Panc1 (cell line): ENCODE results near the gene TTC28. TPM values are rescaled to one million over a fixed set of nuclear protein-coding genes. Genes with fewer than 3 reads are reported as not detected.

Experiments used
- ATAC-seq: fragments of 200-7000 bp; cut with Tn5 transposase; 2 replicates; pipeline ENCODE4 v1.9.1; 2020; ENCODE audit warnings: mild to moderate bottlenecking, moderate library complexity
- BruUV-seq: library from RNA; stranded (reverse); fragments of 400-500 nt; replicated peaks from 2 replicates; lab custom pipeline; 2021; lab: Mats Ljungman, UMichigan
- CTCF ChIA-PET: fragments of 300-600 bp; sonication (Branson Sonifier 250); formaldehyde crosslinking; loops from one replicate; lab custom pipeline; 2022; ENCODE audit warnings: antibody characterized with exemption; lab: Charles Lee
- POLR2A ChIA-PET: fragments of 300-600 bp; sonication (Branson Sonifier 250); formaldehyde crosslinking; loops from one replicate; lab custom pipeline; 2022; ENCODE audit warnings: antibody characterized with exemption; lab: Charles Lee
- DNase-seq: peaks from one replicate; pipeline ENCODE4 v3.0.0-alpha.2; 2010; ENCODE audit warnings: low read depth, low spot score
- H3K27ac ChIP-seq: 2 replicates; pipeline ENCODE4 v1.5.1; 2011; ENCODE audit warnings: mild to moderate bottlenecking, low read length, inconsistent platforms
- H3K27me3 ChIP-seq: fragments of 200-500 bp; sonication (Bioruptor generic); 2 replicates; pipeline ENCODE4 v1.6.0; 2014; ENCODE audit warnings: low read length, inconsistent platforms; ENCODE audit not compliant: control insufficient read depth, insufficient read depth
- H3K36me3 ChIP-seq: fragments of 200-500 bp; sonication (Bioruptor generic); 2 replicates; pipeline ENCODE4 v1.5.1; 2014; ENCODE audit warnings: inconsistent platforms, mild to moderate bottlenecking, low read length, moderate library complexity; ENCODE audit not compliant: control insufficient read depth, insufficient read depth
- H3K4me1 ChIP-seq: 2 replicates; pipeline ENCODE4 v1.5.1; 2011; ENCODE audit warnings: inconsistent platforms, mild to moderate bottlenecking, low read length, moderate library complexity; ENCODE audit not compliant: control insufficient read depth, insufficient read depth
- H3K4me3 ChIP-seq, 2 experiments: 2 replicates each; pipeline ENCODE4 v1.5.1; 2011 to 2012; ENCODE audit warnings: low read depth in 2 of 2, low read length in 2 of 2, mild to moderate bottlenecking in 2 of 2, inconsistent platforms in 1 of 2, moderate library complexity in 1 of 2
- H3K9me3 ChIP-seq: fragments of 200-500 bp; sonication (Bioruptor generic); 2 replicates; pipeline ENCODE4 v1.5.1; 2014; ENCODE audit warnings: low read depth, mild to moderate bottlenecking, inconsistent platforms, low read length, moderate library complexity; ENCODE audit not compliant: control insufficient read depth, insufficient read depth
- CTCF ChIP-seq: fragments of 450-650 bp; IDR thresholded peaks from 2 replicates; pipeline ENCODE4 v1.5.1; 2017; ENCODE audit warnings: mild to moderate bottlenecking
- POLR2AphosphoS5 ChIP-seq: IDR thresholded peaks from 2 replicates; pipeline ENCODE4 v1.6.1; 2012; ENCODE audit warnings: mild to moderate bottlenecking, low read depth, low read length, moderate library complexity
- REST ChIP-seq, 2 experiments: IDR thresholded peaks; 2 replicates each; pipeline ENCODE4 v1.6.1; 2011 to 2012; ENCODE audit warnings: low read depth in 2 of 2, control low read depth in 1 of 2, low read length in 1 of 2, mild to moderate bottlenecking in 1 of 2, moderate library complexity in 1 of 2; ENCODE audit not compliant: insufficient read depth in 1 of 2
- SIN3A ChIP-seq: IDR thresholded peaks from 2 replicates; pipeline ENCODE4 v1.6.1; 2012; ENCODE audit warnings: low read depth, mild to moderate bottlenecking, low read length, moderate library complexity, borderline replicate concordance; ENCODE audit not compliant: insufficient read depth
- TCF7L2 ChIP-seq: IDR thresholded peaks from 2 replicates; pipeline ENCODE4 v1.6.1; 2011; ENCODE audit warnings: mild to moderate bottlenecking, low read depth, low read length, inconsistent platforms
- in situ Hi-C: cut with HindIII; loops from 2 replicates; pipeline ENCODE4 v1.10.0; 2016; ENCODE audit warnings: low sequenced_read_pairs, low pct_unique_long_range_greater_than_20kb
- intact Hi-C: fragments of 100-400 bp; cut with micrococcal nuclease; formaldehyde crosslinking; loops from one replicate; pipeline ENCODE4 v1.10.0; 2022; ENCODE audit not compliant: unreplicated experiment
- total RNA-seq: library from RNA; stranded (reverse); gene quantifications from one replicate; pipeline ENCODE4 v1.2.1, GENCODE V29; 2021; ENCODE audit not compliant: unreplicated experiment

Gene TTC28
- total RNA-seq, 1 experiment from 2014 or later = 24.8 TPM

- DNase-seq (no peak), ATAC-seq (no peak)
- Histone ChIP-seq H3K4me3 (no peak overlapping the region), H3K4me1 (no peaks in the 10 kb centered on the region), H3K27me3 (no peaks in the 10 kb centered on the region), H3K27ac (no peak overlapping the region), H3K9me3 (no peaks in the 10 kb centered on the region), H3K36me3 (no peaks in the 10 kb centered on the region)
- intact Hi-C loops (no loop called here), in situ Hi-C loops (no loop called here)
- no TSS peak for BruUV-seq
- ChIA-PET POLR2A (no interaction called here), CTCF (interaction anchor here (0.7 kb wide), 1 partner anchor 243 kb away, joined by 7 read pairs; no protein-coding TSS in a partner anchor)
- TF ChIP-seq REST (IDR thresholded peaks at IDR 0.05; ENCODE audit: insufficient read depth in 1 of 2, low read depth in 2 of 2, low read length in 1 of 2) (no peak), TCF7L2 (no peak), CTCF (no peak), POLR2AphosphoS5 (no peak), SIN3A (no peak)
Measured at GRCh38 chr22:28108851-28109250, 570.8 kb downstream of the TTC28 start.

- POLR2A ChIA-PET = no interaction called here
- CTCF ChIA-PET = no interaction called here
- in situ Hi-C loops = no loop called here
Measured at GRCh38 chr22:28106617-28107016, 573.0 kb downstream of the TTC28 start.

More at GRCh38 chr22:28106617-28107016, 573.0 kb downstream of the TTC28 start:
- H3K9me3 ChIP-seq = no peaks in the 10 kb centered on the region
- BruUV-seq = no TSS peak
- H3K27me3 ChIP-seq = no peaks in the 10 kb centered on the region
- ATAC-seq = no peak
- H3K4me1 ChIP-seq = no peaks in the 10 kb centered on the region
- no peak overlapping the region for H3K4me3 ChIP-seq
- intact Hi-C loops = no loop called here
- no peak for DNase-seq
- H3K36me3 ChIP-seq = no peaks in the 10 kb centered on the region
- H3K27ac ChIP-seq = no peak overlapping the region
- TF ChIP-seq CTCF = no peak
- no peak for TF ChIP-seq SIN3A
- no peak for TF ChIP-seq POLR2AphosphoS5
- TF ChIP-seq TCF7L2 = no peak
- TF ChIP-seq REST (IDR thresholded peaks at IDR 0.05; ENCODE audit: insufficient read depth in 1 of 2, low read depth in 2 of 2, low read length in 1 of 2) = no peak
